UCSD-AML1 (cell line): Measurements from ENCODE around the gene SPN.
"Not testable (repeated sequence)": the region's sequence is repeated elsewhere in the genome, so short reads cannot be mapped to it uniquely, and the experiment has no call there.

Experiments
- DNase-seq: peaks from one replicate; lab custom pipeline; 2025; ENCODE audit not compliant: unreplicated experiment; lab: John Stamatoyannopoulos, UW

SPN gene

DNA sequence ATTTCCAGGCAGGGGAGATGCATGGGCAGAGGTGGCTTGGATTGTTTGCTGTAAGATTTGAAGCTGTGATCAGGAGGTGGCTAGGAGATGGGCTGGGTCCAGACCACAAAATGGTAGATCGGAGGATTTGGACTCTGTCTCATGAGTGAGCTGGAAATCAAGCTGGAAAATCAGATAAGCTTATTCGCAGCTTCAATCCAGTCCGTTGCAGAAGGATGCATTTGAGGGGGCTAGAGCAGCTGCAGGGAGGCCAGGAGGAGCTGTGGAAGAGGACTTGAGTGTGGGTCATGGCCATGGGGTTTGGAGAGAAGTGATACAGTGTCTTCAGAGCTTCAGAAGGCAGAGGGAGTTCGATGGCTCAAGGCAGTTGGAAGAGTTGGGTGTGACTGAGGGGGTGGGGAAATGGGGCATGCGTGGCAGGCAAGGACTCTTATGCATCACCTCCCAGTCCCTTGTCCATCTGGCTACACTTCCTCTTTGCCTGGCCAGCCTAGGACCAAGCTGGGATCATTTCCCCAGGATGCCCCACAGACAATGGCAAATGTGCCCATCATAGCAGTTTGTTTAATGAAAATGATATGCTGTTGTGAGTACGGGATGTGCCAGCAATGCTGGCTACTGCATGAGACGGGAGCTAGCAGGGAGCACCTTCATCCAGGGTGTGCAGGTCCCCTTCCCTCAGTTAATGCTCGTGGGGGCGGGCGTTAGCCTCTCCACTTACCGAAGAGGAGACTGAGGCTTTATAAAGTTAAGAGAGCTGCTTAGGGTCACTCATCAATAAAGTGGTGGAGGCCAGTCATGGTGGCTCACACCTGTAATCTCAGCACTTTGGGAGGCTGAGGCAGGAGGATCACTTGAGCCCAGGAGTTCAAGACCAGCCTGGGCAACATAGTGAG, 36.5 kb downstream of the SPN start:
- no peak for DNase-seq

DNA sequence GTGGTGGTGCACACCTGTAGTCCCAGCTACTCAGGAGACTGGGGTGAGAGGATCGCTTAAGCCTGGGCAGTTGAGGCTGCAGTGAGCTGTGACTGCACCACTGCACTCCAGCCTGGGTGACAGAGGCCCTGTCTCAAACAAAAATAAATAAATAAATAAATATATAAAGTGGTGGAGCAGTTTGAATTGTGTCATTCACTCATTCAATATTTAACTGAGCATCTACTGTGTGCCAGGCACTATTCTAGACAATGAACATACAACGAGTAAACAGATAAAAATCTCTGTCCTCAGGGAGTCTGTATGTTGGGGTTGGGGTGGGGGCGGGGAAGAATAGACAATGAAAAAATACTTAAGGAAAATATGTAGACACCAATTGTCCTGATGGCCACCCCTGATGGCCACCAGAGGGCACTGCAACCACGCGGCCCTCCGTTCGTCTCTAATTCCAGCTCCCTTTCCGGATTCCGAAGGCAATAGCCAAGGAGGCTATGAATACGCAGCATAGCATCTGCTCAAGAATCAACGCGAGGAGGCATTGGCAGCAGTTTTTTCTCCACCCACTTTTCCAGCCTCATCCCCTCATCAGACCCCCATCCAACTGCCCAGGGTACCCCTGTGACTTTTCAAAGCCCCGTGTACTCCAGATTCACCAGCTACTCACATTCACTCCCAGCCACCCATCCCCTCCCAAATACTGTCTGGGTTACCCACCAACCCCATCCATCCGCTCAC, 37.4 kb downstream of the SPN start:
- peak; percentile 78 for DNase-seq

- no peak for DNase-seq
Measured at GRCh38 chr16:29701214-29701555, 38.1 kb downstream of the SPN start.

DNA sequence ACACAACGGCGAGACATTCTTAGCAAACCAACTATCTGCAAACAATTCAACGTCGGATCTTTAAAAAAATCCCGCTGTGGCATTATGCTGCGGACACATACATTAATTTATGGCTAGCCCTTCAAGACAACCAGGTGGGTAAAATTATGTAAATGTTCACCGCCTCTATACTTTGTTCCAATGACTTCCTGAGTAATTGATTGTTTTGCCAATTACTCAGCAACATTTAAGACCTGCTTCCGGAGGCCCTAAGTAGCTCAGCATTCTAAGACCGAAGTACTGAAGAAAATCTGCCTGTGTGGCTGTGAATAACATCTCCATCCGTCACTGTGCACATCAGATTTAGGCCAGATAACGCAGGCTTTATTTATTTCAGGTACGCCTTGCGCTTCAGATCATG, 39.2 kb downstream of the SPN start:
- no peak for DNase-seq

DNA sequence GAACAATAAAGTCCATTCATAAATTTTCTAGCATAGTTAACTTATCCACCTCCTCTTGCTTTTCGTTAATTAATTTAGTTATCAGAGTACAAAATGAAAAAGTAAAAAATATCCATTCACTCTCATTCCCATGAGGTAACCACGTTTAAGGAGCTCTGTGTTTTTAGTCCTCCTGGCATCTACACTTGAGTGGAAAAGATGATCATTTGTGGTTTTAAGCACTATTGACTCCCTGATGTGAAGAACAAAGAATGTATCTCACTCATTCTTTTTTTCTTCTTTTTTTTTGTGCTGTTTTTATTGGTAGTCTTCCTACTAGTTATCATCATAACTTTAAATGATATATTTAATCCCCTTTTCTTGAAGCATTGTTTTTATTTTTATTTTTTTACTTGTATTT, 42.0 kb downstream of the SPN start:
- DNase-seq = no peak

GRCh38 chr16:29707160-29707559, 44.1 kb downstream of the SPN start:
- DNase-seq = not testable (repeated sequence)

DNA sequence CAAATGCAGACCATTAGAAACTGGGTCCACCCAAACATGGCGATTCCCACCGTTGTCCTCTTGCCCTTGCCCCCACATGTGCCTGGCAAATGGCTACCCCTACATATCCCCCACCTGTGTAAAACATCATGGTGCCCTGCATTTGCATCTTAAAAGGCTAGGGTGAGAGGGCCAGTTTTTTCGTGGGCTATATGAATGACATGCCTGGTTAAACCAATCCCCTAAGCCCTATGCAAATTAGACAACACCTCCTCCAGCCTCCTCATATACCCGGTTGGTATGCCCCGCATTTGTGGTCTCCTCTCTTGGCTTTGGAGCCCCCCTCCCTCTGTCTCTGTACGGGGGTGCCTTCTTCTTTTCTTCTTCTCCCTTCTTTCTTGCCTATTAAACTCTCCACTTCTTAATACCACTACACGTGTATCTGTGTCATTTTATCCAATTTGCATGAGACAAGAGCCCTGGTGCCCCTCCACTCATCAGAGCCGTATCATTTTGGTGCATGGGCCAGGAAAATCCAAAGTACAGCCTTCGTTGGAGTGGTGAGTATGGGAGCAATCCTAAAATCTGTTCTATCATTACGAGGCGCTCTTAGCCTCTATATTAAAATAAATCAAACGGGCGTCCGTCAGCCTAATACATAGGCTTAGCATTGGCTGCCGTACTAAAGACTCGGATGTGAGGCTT, 46.0 kb downstream of the SPN start:
- no peak for DNase-seq

DNA sequence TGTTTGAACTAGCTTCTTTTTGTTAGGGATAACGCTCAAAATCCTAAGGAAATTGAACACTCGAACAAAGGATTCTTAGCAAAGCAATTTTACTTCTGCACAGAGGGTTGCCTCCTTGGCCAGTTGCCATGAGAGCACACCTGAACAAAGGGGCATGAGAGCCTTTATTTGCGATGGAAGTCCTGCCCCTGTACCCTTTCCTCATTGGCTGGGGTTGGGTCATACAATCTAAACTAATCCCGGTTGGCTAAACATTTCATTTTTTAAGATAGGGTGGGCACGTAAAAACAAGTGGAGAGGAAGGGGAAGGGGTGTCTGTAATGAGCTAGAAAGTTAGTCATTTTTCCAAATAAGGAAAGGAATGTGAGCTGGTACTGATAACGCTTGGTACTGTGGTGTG, 46.6 kb downstream of the SPN start:
- not testable (repeated sequence) for DNase-seq

DNA sequence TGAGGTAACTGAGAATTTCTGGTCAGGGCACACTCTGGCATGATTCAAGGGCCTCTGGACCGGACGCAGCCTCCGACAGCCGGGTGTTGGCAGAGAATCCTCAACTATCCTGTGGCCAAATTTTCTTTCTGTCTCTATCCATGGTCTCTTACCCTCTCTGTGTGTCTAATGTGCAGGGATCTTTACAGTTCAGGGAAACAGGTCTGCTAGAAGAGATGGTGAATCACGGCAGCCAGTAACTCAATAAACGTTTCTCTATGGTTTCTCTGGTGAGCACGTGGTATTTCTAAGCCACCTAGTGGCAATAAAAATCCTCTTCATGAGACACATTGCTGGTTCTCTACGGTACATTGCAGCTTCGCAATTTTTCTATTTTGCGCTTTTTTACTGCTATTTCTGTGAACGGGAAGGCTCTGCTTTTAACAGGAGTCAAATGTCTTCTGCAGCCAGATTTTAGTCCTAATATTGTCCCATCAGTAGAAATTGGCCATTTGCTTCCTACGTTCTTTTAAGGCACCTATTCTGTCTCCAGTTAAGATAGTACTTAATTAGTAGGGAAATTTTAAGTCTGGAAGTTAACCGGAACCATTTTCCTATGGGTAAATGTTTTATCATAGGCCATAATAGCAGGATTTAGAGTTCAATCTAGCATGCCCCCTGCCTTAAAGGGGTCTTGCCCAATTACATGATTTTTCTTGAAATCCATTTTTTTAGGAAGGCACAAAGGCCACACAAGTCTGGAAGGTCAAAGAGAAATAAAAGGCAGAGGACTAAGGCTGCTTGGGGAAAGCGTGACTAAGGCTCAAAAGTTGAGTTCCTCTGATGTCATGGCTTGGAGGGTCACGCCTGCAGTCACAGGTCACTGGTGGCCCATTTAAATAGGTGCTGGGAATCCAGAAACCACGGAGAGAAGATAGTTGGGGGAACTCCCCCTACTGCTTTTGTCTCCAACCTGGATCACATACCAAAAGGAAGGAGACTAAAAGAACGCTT, 47.5 kb downstream of the SPN start:
- no peak for DNase-seq

- no peak for DNase-seq
Measured at GRCh38 chr16:29712809-29713208, 49.8 kb downstream of the SPN start.

- DNase-seq = no peak
Measured at GRCh38 chr16:29714396-29714795, 51.3 kb downstream of the SPN start.

GRCh38 chr16:29714972-29715371, 51.9 kb downstream of the SPN start:
- DNase-seq = no peak

DNA sequence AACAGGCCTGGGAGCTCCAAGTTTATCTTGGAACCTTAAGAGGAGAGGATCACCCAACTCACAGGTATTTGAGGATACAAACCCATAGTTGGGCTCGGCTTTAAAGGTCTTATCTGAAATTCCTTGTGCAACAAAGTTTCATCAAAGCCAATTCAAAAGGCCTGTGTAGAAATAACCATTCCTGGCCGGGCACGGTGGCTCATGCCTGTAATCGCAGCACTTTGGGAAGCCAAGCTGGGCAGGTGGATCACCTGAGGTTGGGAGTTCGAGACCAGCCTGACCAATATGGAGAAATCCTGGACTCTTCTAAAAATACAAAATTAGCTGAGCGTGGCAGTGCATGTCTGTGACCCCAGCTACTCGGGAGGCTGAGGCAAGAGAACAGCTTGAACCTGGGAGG, 54.1 kb downstream of the SPN start:
- no peak for DNase-seq

GRCh38 chr16:29719063-29719462, 56.0 kb downstream of the SPN start:
- DNase-seq = no peak
